ENCODE measurements around the gene DIS3L2. TPM values are rescaled to one million over a fixed set of nuclear protein-coding genes. Genes with fewer than 3 reads are reported as not detected.
"Not testable (repeated sequence)": the region's sequence is repeated elsewhere in the genome, so short reads cannot be mapped to it uniquely, and the experiment has no call there.

The DIS3L2 gene
- total RNA-seq, 1 experiment from 2014 or later: 33.1 TPM

GRCh38 chr2:232035292-232035691 lies 73.8 kb downstream of the DIS3L2 start:
- DNase-seq (ENCODE audit: low spot score); in situ Hi-C loops (cut with HindIII; ENCODE audit: low sequenced_read_pairs): not testable (repeated sequence)

GRCh38 chr2:232036876-232037275 lies 75.4 kb downstream of the DIS3L2 start:
- DNase-seq (ENCODE audit: low spot score); in situ Hi-C loops (cut with HindIII; ENCODE audit: low sequenced_read_pairs): not testable (repeated sequence)

GRCh38 chr2:232038251-232038880 lies 76.9 kb downstream of the DIS3L2 start:
- in situ Hi-C loops (cut with HindIII; ENCODE audit: low sequenced_read_pairs): no loop called here
- no peak for DNase-seq (ENCODE audit: low spot score)

- in situ Hi-C loops (cut with HindIII; ENCODE audit: low sequenced_read_pairs): no loop called here
Measured at GRCh38 chr2:232038881-232039485, 77.5 kb downstream of the DIS3L2 start.

GRCh38 chr2:232042911-232043574 lies 81.5 kb downstream of the DIS3L2 start:
- DNase-seq (ENCODE audit: low spot score): no peak
- in situ Hi-C loops (cut with HindIII; ENCODE audit: low sequenced_read_pairs): no loop called here

More at GRCh38 chr2:232038881-232039485, 77.5 kb downstream of the DIS3L2 start:
- DNase-seq (ENCODE audit: low spot score): peak; percentile 19

- DNase-seq (ENCODE audit: low spot score): no peak
- in situ Hi-C loops (cut with HindIII; ENCODE audit: low sequenced_read_pairs): no loop called here
Measured at GRCh38 chr2:232043966-232044365, 82.5 kb downstream of the DIS3L2 start.

- no peak for DNase-seq (ENCODE audit: low spot score)
- in situ Hi-C loops (cut with HindIII; ENCODE audit: low sequenced_read_pairs): no loop called here
Measured at GRCh38 chr2:232049350-232049749, 87.8 kb downstream of the DIS3L2 start.

GRCh38 chr2:232052591-232052990 lies 91.1 kb downstream of the DIS3L2 start:
- no peak for DNase-seq (ENCODE audit: low spot score)
- in situ Hi-C loops (cut with HindIII; ENCODE audit: low sequenced_read_pairs): no loop called here

GRCh38 chr2:232053777-232054176 lies 92.3 kb downstream of the DIS3L2 start:
- DNase-seq (ENCODE audit: low spot score): no peak
- in situ Hi-C loops (cut with HindIII; ENCODE audit: low sequenced_read_pairs): no loop called here

- no peak for DNase-seq (ENCODE audit: low spot score)
- in situ Hi-C loops (cut with HindIII; ENCODE audit: low sequenced_read_pairs): no loop called here
Measured at GRCh38 chr2:232058063-232058877, 96.8 kb downstream of the DIS3L2 start.

GRCh38 chr2:232058931-232059330 lies 97.4 kb downstream of the DIS3L2 start:
- in situ Hi-C loops (cut with HindIII; ENCODE audit: low sequenced_read_pairs): no loop called here
- no peak for DNase-seq (ENCODE audit: low spot score)

- in situ Hi-C loops (cut with HindIII; ENCODE audit: low sequenced_read_pairs): no loop called here
Measured at GRCh38 chr2:232061265-232061664, 99.8 kb downstream of the DIS3L2 start.

GRCh38 chr2:232073026-232073425 lies 111.5 kb downstream of the DIS3L2 start:
- in situ Hi-C loops (cut with HindIII; ENCODE audit: low sequenced_read_pairs): no loop called here
- no peak for DNase-seq (ENCODE audit: low spot score)

More at GRCh38 chr2:232061265-232061664, 99.8 kb downstream of the DIS3L2 start:
- DNase-seq (ENCODE audit: low spot score): no peak

- in situ Hi-C loops (cut with HindIII; ENCODE audit: low sequenced_read_pairs): no loop called here
Measured at GRCh38 chr2:232073699-232074098, 112.2 kb downstream of the DIS3L2 start.

GRCh38 chr2:232075080-232075479 lies 113.6 kb downstream of the DIS3L2 start:
- DNase-seq (ENCODE audit: low spot score): no peak

More at GRCh38 chr2:232073699-232074098, 112.2 kb downstream of the DIS3L2 start:
- DNase-seq (ENCODE audit: low spot score): no peak

GRCh38 chr2:232075859-232076258 lies 114.3 kb downstream of the DIS3L2 start:
- DNase-seq (ENCODE audit: low spot score): no peak
- in situ Hi-C loops (cut with HindIII; ENCODE audit: low sequenced_read_pairs): no loop called here

More at GRCh38 chr2:232075080-232075479, 113.6 kb downstream of the DIS3L2 start:
- in situ Hi-C loops (cut with HindIII; ENCODE audit: low sequenced_read_pairs): no loop called here

GRCh38 chr2:232076272-232076671 lies 114.8 kb downstream of the DIS3L2 start:
- DNase-seq (ENCODE audit: low spot score): no peak
- in situ Hi-C loops (cut with HindIII; ENCODE audit: low sequenced_read_pairs): no loop called here

GRCh38 chr2:232076736-232077135 lies 115.2 kb downstream of the DIS3L2 start:
- in situ Hi-C loops (cut with HindIII; ENCODE audit: low sequenced_read_pairs): no loop called here
- no peak for DNase-seq (ENCODE audit: low spot score)

- in situ Hi-C loops (cut with HindIII; ENCODE audit: low sequenced_read_pairs): no loop called here
- DNase-seq (ENCODE audit: low spot score): no peak
Measured at GRCh38 chr2:232085164-232085563, 123.7 kb downstream of the DIS3L2 start.

All from G401 (cell line).